Parathyroid adenoma (tissue), 2 donors: ENCODE measurements around the gene ENDOV.

Experiments used
- H2AFZ ChIP-seq: fragments of 300-600 bp; sonication (generic); one replicate; pipeline ENCODE4 v1.7.0; 2017; ENCODE audit warnings: antibody characterized with exemption, mild to moderate bottlenecking
- H3K27ac ChIP-seq: fragments of 300-600 bp; sonication (generic); one replicate; pipeline ENCODE4 v1.7.0; 2017
- H3K27me3 ChIP-seq: fragments of 300-600 bp; sonication (generic); one replicate; pipeline ENCODE4 v1.7.0; 2017; ENCODE audit warnings: low read length; ENCODE audit not compliant: control insufficient read depth, insufficient read depth
- H3K36me3 ChIP-seq: fragments of 300-600 bp; sonication (generic); one replicate; pipeline ENCODE4 v1.7.0; 2017; ENCODE audit warnings: low read length; ENCODE audit not compliant: control insufficient read depth, insufficient read depth
- H3K4me1 ChIP-seq: fragments of 300-600 bp; sonication (generic); one replicate; pipeline ENCODE4 v1.7.0; 2017; ENCODE audit warnings: control low read depth
- H3K4me2 ChIP-seq: fragments of 300-600 bp; sonication (generic); one replicate; pipeline ENCODE4 v1.7.0; 2017; ENCODE audit warnings: low read length
- H3K4me3 ChIP-seq: fragments of 300-600 bp; sonication (generic); one replicate; pipeline ENCODE4 v1.7.0; 2017; ENCODE audit warnings: low read depth, low read length
- H3K79me2 ChIP-seq: fragments of 300-600 bp; sonication (generic); one replicate; pipeline ENCODE4 v1.7.0; 2017; ENCODE audit warnings: control low read depth
- H3K9ac ChIP-seq: fragments of 300-600 bp; sonication (generic); one replicate; pipeline ENCODE4 v1.7.0; 2017; ENCODE audit warnings: mild to moderate bottlenecking
- H3K9me3 ChIP-seq: fragments of 300-600 bp; sonication (generic); one replicate; pipeline ENCODE4 v1.7.0; 2017; ENCODE audit warnings: low read length; ENCODE audit not compliant: control insufficient read depth
- TF ChIP-seq, protein P1 (sequence below): fragments of 300-600 bp; sonication (generic); IDR thresholded peaks from one replicate; pipeline ENCODE4 v1.7.0; 2017; ENCODE audit warnings: antibody characterized with exemption, mild to moderate bottlenecking
- donor health status: primary hyperparathyroidism.

Gene ENDOV

DNA sequence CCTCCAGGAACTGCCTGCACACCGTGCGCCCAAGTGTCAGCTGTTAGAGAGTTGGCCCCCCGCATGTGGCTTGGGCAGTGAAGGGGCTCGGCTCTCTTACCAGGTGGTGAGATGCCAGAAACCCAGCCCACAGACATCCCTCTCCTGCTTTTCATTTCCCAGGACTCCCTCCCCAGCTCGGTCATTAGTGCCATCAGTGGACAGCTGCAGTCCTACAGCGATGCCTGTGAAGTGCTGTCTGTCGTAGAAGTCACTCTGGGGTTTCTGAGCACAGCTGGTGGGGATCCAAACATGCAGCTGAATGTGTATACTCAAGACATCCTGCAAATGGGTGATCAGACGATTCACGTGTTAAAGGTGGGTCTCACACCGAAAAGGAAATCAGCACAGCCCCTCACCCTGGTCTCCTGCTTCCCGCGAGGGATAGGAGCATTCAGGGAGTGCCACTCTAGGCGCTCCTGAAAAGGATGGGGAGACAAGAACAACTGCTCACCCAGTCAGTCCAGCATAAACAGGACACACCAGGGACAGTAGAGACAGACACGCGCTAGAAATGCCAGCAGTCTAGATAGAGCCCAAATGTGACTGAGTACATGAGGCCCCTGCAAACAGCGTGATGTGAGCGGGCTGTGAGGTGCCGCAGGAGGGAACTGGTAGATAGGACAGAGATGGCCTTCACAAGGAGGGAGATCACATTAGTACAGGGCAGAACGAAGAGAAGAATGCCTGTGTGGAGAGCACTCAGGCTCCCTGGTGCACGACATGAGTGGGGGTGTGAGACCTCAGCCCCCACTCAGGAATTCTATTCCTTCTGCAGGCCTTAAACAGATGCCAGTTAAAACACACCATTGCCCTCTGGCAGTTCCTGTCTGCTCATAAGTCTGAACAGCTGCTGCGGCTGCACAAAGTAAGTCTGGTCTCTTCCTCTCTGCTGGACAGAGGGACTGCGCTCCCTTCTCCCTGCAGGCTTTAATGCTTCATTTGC lies 25.7 kb upstream of the ENDOV start:
- Histone ChIP-seq H3K4me3 (no peak overlapping the region), H3K27ac (peak overlapping the region; percentile 9), H3K9ac (no peak overlapping the region), H2AFZ (no peak overlapping the region), H3K36me3 (no peaks in the 10 kb centered on the region), H3K4me1 (peaks cover 43% of the 10 kb centered on the region), H3K4me2 (no peak overlapping the region), H3K79me2 (peaks cover 13% of the 10 kb centered on the region), H3K9me3 (no peaks in the 10 kb centered on the region), H3K27me3 (no peaks in the 10 kb centered on the region)
- TF ChIP-seq, protein P1, sequence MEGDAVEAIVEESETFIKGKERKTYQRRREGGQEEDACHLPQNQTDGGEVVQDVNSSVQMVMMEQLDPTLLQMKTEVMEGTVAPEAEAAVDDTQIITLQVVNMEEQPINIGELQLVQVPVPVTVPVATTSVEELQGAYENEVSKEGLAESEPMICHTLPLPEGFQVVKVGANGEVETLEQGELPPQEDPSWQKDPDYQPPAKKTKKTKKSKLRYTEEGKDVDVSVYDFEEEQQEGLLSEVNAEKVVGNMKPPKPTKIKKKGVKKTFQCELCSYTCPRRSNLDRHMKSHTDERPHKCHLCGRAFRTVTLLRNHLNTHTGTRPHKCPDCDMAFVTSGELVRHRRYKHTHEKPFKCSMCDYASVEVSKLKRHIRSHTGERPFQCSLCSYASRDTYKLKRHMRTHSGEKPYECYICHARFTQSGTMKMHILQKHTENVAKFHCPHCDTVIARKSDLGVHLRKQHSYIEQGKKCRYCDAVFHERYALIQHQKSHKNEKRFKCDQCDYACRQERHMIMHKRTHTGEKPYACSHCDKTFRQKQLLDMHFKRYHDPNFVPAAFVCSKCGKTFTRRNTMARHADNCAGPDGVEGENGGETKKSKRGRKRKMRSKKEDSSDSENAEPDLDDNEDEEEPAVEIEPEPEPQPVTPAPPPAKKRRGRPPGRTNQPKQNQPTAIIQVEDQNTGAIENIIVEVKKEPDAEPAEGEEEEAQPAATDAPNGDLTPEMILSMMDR = no peak

DNA sequence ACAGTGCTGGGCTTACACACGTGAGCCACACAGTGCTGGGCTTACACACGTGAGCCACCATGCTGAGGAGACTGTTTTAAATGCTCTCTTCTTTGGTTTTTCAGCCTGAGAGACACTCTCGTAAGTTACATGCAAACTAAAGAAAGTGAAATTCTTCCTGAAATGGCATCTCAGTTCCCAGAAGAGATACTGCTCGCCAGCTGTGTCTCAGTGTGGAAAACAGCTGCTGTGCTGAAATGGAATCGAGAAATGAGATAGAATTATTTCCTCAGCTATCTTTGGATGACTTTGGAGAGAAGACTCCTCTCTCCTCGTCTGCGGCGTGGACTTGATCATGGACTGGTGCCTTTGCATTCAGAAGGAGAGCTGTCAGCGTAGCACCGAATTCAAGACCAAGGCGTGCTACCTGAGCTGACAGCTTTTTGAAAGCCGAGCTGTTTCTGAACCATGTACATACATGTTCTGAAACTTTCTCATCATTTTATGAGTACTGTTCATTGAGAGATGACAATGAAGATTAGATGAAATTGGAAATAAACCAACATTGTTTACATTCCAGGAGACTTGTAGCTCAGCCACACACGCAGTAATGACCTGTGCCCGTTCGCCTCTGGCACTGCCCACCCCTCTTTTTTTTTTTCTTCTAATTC lies 21.6 kb upstream of the ENDOV start:
- H3K79me2 ChIP-seq = peaks cover 9% of the 10 kb centered on the region
- H3K9me3 ChIP-seq = no peaks in the 10 kb centered on the region
- H3K4me2 ChIP-seq = peak overlapping the region; percentile 23
- H3K9ac ChIP-seq = no peak overlapping the region
- peak overlapping the region; percentile 45 for H3K27ac ChIP-seq
- no peaks in the 10 kb centered on the region for H3K36me3 ChIP-seq
- peaks cover 14% of the 10 kb centered on the region for H3K4me1 ChIP-seq
- H3K27me3 ChIP-seq = no peaks in the 10 kb centered on the region
- H2AFZ ChIP-seq = no peak overlapping the region
- TF ChIP-seq, protein P1 = no peak
- no peak overlapping the region for H3K4me3 ChIP-seq

DNA sequence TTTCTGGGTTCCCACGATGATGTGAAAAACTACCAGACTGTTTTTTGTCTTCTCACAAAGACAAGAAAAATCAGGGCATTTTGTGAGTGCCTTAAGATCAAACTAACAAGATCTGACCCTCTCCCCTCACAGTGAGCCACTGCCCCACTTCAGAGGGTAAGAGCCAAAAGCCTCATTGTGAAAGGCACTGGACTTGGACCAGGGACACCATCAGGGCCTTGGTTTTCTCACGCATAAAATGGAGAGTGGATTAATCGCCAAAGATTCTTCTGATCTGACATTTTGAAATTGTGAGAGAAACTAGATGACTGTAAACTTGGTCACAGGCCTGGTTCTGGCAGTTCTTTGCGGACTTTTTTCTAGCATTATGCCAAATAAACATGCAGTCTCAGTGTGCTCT lies 21.0 kb upstream of the ENDOV start:
- TF ChIP-seq, protein P1 = no peak
- Histone ChIP-seq H3K27ac (no peak overlapping the region), H3K4me2 (no peak overlapping the region), H3K4me1 (peaks cover 14% of the 10 kb centered on the region), H3K9me3 (no peaks in the 10 kb centered on the region), H3K9ac (no peak overlapping the region), H2AFZ (no peak overlapping the region), H3K36me3 (no peaks in the 10 kb centered on the region), H3K4me3 (no peak overlapping the region), H3K79me2 (peaks cover 5% of the 10 kb centered on the region), H3K27me3 (no peaks in the 10 kb centered on the region)

- no peak overlapping the region for H2AFZ ChIP-seq
- no peaks in the 10 kb centered on the region for H3K27me3 ChIP-seq
- H3K4me2 ChIP-seq = no peak overlapping the region
- H3K9me3 ChIP-seq = no peaks in the 10 kb centered on the region
- H3K36me3 ChIP-seq = no peaks in the 10 kb centered on the region
- H3K9ac ChIP-seq = no peak overlapping the region
- H3K27ac ChIP-seq = no peak overlapping the region
- no peak overlapping the region for H3K4me3 ChIP-seq
- peaks cover 4% of the 10 kb centered on the region for H3K79me2 ChIP-seq
- H3K4me1 ChIP-seq = peaks cover 14% of the 10 kb centered on the region
- TF ChIP-seq, protein P1 = no peak
These were observed 20.2 kb upstream of the ENDOV start for GRCh38 chr17:80394629-80395216.
